Kidney (tissue), 14 donors: ENCODE data around the gene PCDHB11. TPM values are rescaled to one million over a fixed set of nuclear protein-coding genes. Genes with fewer than 3 reads are reported as not detected.
"Not testable (repeated sequence)": the region's sequence is repeated elsewhere in the genome, so short reads cannot be mapped to it uniquely, and the experiment has no call there.

Source experiments
- DNase-seq, 5 donors: peaks; one replicate each; pipeline ENCODE4 v3.0.0-alpha.2; 2013 to 2020
- FAIRE-seq: peaks from 2 replicates; lab custom pipeline; 2012; peaks lifted over from hg19 to GRCh38; lab: Jason Lieb, UNC
- H3K27ac ChIP-seq, 2 donors: one replicate each; pipeline ENCODE4 v1.7.0; 2013; ENCODE audit warnings: low read depth in 2 of 2, low read length in 2 of 2, inconsistent platforms in 1 of 2
- H3K27me3 ChIP-seq: one replicate; pipeline ENCODE4 v1.7.1; 2013; ENCODE audit warnings: low read length, inconsistent platforms; ENCODE audit not compliant: control insufficient read depth, insufficient read depth
- H3K36me3 ChIP-seq, 3 donors: one replicate each; pipeline versions ENCODE4 v1.7.0 to v1.7.1; 2013; ENCODE audit warnings: low read length in 3 of 3, control low read depth in 1 of 3, inconsistent platforms in 1 of 3; ENCODE audit not compliant: insufficient read depth in 3 of 3, control insufficient read depth in 2 of 3
- H3K4me1 ChIP-seq, 3 donors: one replicate each; pipeline versions ENCODE4 v1.7.0 to v1.7.1; 2013; ENCODE audit warnings: low read length in 3 of 3, inconsistent platforms in 1 of 3, low read depth in 1 of 3; ENCODE audit not compliant: control insufficient read depth in 2 of 3, insufficient read depth in 2 of 3
- H3K4me3 ChIP-seq, 3 donors: one replicate each; pipeline versions ENCODE4 v1.7.0 to v1.8.1; 2013; ENCODE audit warnings: low read length in 3 of 3, control low read depth in 1 of 3, inconsistent platforms in 1 of 3
- H3K9ac ChIP-seq, 3 donors: one replicate each; pipeline versions ENCODE4 v1.7.0 to v1.7.1; 2013; ENCODE audit warnings: low read length in 3 of 3, control low read depth in 1 of 3, inconsistent platforms in 1 of 3
- H3K9me3 ChIP-seq, 3 donors: one replicate each; pipeline versions ENCODE4 v1.7.0 to v1.7.1; 2013; ENCODE audit warnings: low read length in 3 of 3, control low read depth in 1 of 3, inconsistent platforms in 1 of 3; ENCODE audit not compliant: control insufficient read depth in 2 of 3, insufficient read depth in 1 of 3
- CTCF ChIP-seq: IDR thresholded peaks from 3 replicates; pipeline ENCODE4 v1.5.1; 2012; ENCODE audit warnings: mild to moderate bottlenecking, moderate library complexity, borderline replicate concordance; ENCODE audit not compliant: insufficient read depth; ENCODE audit errors: extremely low read depth
- intact Hi-C: fragments of 100-400 bp; cut with DNase I; formaldehyde crosslinking; loops from one replicate; pipeline ENCODE4 v1.11.1; 2022
- polyA plus RNA-seq: library from polyadenylated mRNA; stranded (reverse); fragments of 350-450 nt; fragmentation: Illumina TruSeq; extraction: RNeasy Lipid Tissue Mini Kit (QIAGEN cat#74804); gene quantifications from one replicate; pipeline ENCODE4 v1.2.3, GENCODE V29; 2014; ENCODE audit warnings: low read depth, low replicate concordance; ENCODE audit not compliant: insufficient read depth
- total RNA-seq: library from RNA; stranded (reverse); fragmentation: NEBNext Ultra II Directional; extraction: Animal tissue kit (Norgen Biotek cat#: 25700); gene quantifications from one replicate; pipeline ENCODE4 v1.2.1, GENCODE V29; 2021
- donor health status: control.
- donor health status: control.
- donor health status: control.
- donor health status: control.
- donor health status: control.
- donor health status: DM: yes; HTN: yes; CAD: no.
- donor health status: Normal renal cell carcinoma (clear cell type).

The PCDHB11 gene
- total and polyA plus RNA-seq, 2 donors from 2014 or later, result 0.47 to 4.3 TPM

DNA sequence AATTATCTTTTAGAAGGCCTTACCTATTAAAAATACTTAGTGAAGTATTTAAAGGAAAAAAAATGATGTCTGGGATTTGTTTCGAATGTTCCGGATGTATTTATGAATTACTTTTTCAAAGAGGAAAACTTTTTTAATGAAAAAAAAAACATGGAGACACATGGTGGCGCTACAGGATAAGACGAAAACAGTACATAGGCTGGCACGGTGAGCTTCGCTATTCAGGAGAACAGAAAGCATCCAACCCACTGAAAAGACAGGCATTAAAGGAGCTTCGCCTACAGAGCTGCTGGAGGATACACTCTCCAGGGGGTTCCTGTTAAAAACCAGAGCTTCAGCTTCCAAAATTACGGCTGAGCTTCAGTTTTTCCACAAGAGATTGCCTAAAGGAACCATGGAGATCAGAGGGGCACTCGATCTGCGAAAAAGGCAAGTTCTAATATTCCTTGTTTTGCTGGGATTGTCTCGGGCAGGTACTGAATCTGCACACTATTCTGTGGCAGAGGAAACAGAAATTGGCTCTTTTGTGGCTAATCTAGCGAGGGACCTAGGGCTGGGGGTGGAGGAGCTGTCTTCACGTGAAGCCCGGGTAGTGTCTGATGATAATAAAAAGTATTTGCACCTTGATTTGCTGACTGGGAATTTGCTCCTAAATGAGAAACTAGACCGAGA, 23.8 kb downstream of the PCDHB11 start, which contains the start of gene PCDHB14:
Gene PCDHB14 (plus strand): TSS at position 232 of the 672 bp plus-strand sequence. CDS start 163 bp downstream, at position 395.
- no peak for TF ChIP-seq CTCF
- Histone ChIP-seq H3K27ac (no peak within 1 kb of the TSS), H3K27me3 (no peaks in the 10 kb centered on the region), H3K9ac (peak within 1 kb of the TSS in 1 of 3 donors; percentile 9), H3K4me1 (no peaks in the 10 kb centered on the region), H3K36me3 (no peaks in the 10 kb centered on the region), H3K4me3 (peak within 1 kb of the TSS; percentile 28 to 50 (median 44)), H3K9me3 (peaks cover 0 to 47% (median 8%) of the 10 kb centered on the region in 3 donors)
- intact Hi-C loops, result no loop called here
- FAIRE-seq (no peak), DNase-seq (peak in 2 of 5 donors; percentile 29 to 31)

- H3K4me1 ChIP-seq, H3K27me3 ChIP-seq, DNase-seq, H3K9ac ChIP-seq, intact Hi-C loops, H3K27ac ChIP-seq, H3K36me3 ChIP-seq, H3K4me3 ChIP-seq, FAIRE-seq: not testable (repeated sequence)
- H3K9me3 ChIP-seq, result peaks cover 0 to 38% (median 5%) of the 10 kb centered on the region in 3 donors
These were observed 25.4 kb downstream of the PCDHB11 start for GRCh38 chr5:141224844-141225243.

- H3K36me3 ChIP-seq, H3K9ac ChIP-seq, DNase-seq, H3K27ac ChIP-seq, intact Hi-C loops, FAIRE-seq, H3K4me1 ChIP-seq, H3K4me3 ChIP-seq, H3K27me3 ChIP-seq: not testable (repeated sequence)
- peaks cover 0 to 34% (median 8%) of the 10 kb centered on the region in 3 donors for H3K9me3 ChIP-seq
These were observed 26.0 kb downstream of the PCDHB11 start for GRCh38 chr5:141225421-141225820.

DNA sequence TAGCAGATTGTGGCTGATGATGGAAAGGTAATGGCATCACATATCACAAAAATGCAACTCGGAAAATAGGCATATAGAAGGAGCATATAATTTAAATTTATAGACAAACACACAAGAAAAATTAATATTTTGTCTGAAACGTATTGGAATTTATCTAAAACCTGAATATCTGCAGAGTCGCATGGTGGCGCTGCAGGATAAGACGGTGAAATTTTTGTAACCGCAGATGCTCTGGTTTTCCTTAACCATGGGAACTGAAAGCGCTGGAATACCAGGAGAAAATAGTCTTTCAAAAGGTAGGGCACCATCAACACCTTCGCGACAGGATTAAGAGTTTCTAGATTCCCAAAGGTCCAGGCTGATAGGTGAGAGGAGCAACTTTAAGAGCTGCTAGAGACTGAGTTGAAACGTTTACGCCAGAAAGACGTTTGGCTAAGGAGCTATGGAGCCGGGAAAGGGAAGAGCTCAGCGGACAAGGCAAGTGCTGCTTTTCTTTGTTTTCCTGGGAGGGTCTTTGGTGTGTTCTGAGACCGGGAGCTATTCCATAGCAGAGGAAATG, 34.8 kb downstream of the PCDHB11 start:
- DNase-seq (peak in 2 of 5 donors; percentile 13 to 31), FAIRE-seq (no peak)
- intact Hi-C loops, result no loop called here
- H3K9ac ChIP-seq, result peak overlapping the region in 1 of 3 donors; percentile 36
- H3K9me3 ChIP-seq, result peaks cover 2 to 59% (median 31%) of the 10 kb centered on the region in 3 donors
- no peaks in the 10 kb centered on the region for H3K4me1 ChIP-seq
- H3K4me3 ChIP-seq, result peak overlapping the region; percentile 19 to 51 (median 45)
- H3K27ac ChIP-seq, result no peak overlapping the region
- H3K27me3 ChIP-seq, result no peaks in the 10 kb centered on the region
- no peaks in the 10 kb centered on the region for H3K36me3 ChIP-seq
- no peak for TF ChIP-seq CTCF

GRCh38 chr5:141235922-141236321, 36.5 kb downstream of the PCDHB11 start:
- H3K4me1 ChIP-seq, FAIRE-seq, DNase-seq, H3K36me3 ChIP-seq, H3K27me3 ChIP-seq, H3K27ac ChIP-seq, H3K9ac ChIP-seq, H3K4me3 ChIP-seq, intact Hi-C loops: not testable (repeated sequence)
- H3K9me3 ChIP-seq, result peaks cover 2 to 74% (median 39%) of the 10 kb centered on the region in 3 donors
